GM19239 (cell line): ENCODE measurements around the gene SNX25.
"Not testable (repeated sequence)": the region's sequence is repeated elsewhere in the genome, so short reads cannot be mapped to it uniquely, and the experiment has no call there.

Experiments used
- DNase-seq: peaks from one replicate; pipeline ENCODE4 v3.0.0; 2011; ENCODE audit warnings: low spot score; ENCODE audit not compliant: insufficient read length
- FAIRE-seq: peaks from 2 replicates; lab custom pipeline; 2011; peaks lifted over from hg19 to GRCh38; lab: Jason Lieb, UNC

The SNX25 gene

GRCh38 chr4:185329879-185330510, 120.6 kb downstream of the SNX25 start:
- peak; percentile 8 for FAIRE-seq
- DNase-seq: not testable (repeated sequence)

GRCh38 chr4:185332575-185333464, 123.4 kb downstream of the SNX25 start:
- FAIRE-seq: peak; percentile 90

GRCh38 chr4:185334326-185334725, 124.9 kb downstream of the SNX25 start:
- DNase-seq: no peak
- no peak for FAIRE-seq

More at GRCh38 chr4:185332575-185333464, 123.4 kb downstream of the SNX25 start:
- DNase-seq: no peak

- no peak for DNase-seq
- FAIRE-seq: peak; percentile 87
These were observed 126.2 kb downstream of the SNX25 start for GRCh38 chr4:185335579-185335978.

- FAIRE-seq: no peak
- DNase-seq: no peak
These were observed 130.5 kb downstream of the SNX25 start for GRCh38 chr4:185339941-185340340.

GRCh38 chr4:185341377-185341776, 132.0 kb downstream of the SNX25 start:
- DNase-seq (no peak), FAIRE-seq (peak; percentile 90)

- DNase-seq (no peak), FAIRE-seq (peak; percentile 92)
These were observed 132.4 kb downstream of the SNX25 start for GRCh38 chr4:185341841-185342240.

GRCh38 chr4:185343726-185344581, 134.6 kb downstream of the SNX25 start:
- no peak for DNase-seq
- peak; percentile 92 for FAIRE-seq

- FAIRE-seq (peak; percentile 97), DNase-seq (peak; percentile 24)
These were observed 135.5 kb downstream of the SNX25 start for GRCh38 chr4:185344743-185345538.

GRCh38 chr4:185346975-185347601, 137.7 kb downstream of the SNX25 start:
- FAIRE-seq (peak; percentile 45), DNase-seq (no peak)

GRCh38 chr4:185351691-185352090, 142.3 kb downstream of the SNX25 start:
- FAIRE-seq (no peak), DNase-seq (no peak)

GRCh38 chr4:185352202-185352601, 142.8 kb downstream of the SNX25 start:
- DNase-seq: no peak
- FAIRE-seq: no peak

GRCh38 chr4:185352741-185353140, 143.3 kb downstream of the SNX25 start:
- FAIRE-seq (no peak), DNase-seq (no peak)

- FAIRE-seq (no peak), DNase-seq (no peak)
These were observed 147.8 kb downstream of the SNX25 start for GRCh38 chr4:185357211-185357610.

- DNase-seq: no peak
- FAIRE-seq: no peak
These were observed 148.5 kb downstream of the SNX25 start for GRCh38 chr4:185357733-185358440.

GRCh38 chr4:185358514-185358913, 149.1 kb downstream of the SNX25 start:
- no peak for DNase-seq
- FAIRE-seq: no peak

- DNase-seq: no peak
- FAIRE-seq: no peak
These were observed 149.6 kb downstream of the SNX25 start for GRCh38 chr4:185358959-185359358.

GRCh38 chr4:185359767-185360446, 150.5 kb downstream of the SNX25 start:
- DNase-seq (no peak), FAIRE-seq (no peak)
